H1 (cell line): Measurements from ENCODE around the gene MCM5. TPM values are rescaled to one million over a fixed set of nuclear protein-coding genes. Genes with fewer than 3 reads are reported as not detected.
A peak's percentile ranks its signal among the peaks of the same experiment; 100 is the strongest.

Source experiments
- CTCF ChIA-PET: fragments of 300-600 bp; sonication (Branson Sonifier 250); formaldehyde crosslinking; loops from one replicate; lab custom pipeline; 2021; ENCODE audit not compliant: partially characterized antibody; lab: Charles Lee
- POLR2A ChIA-PET: fragments of 300-600 bp; sonication (Branson Sonifier 250); formaldehyde crosslinking; loops from one replicate; lab custom pipeline; 2021; ENCODE audit warnings: inconsistent platforms; ENCODE audit not compliant: partially characterized antibody; lab: Charles Lee
- DNase-seq, 2 experiments: peaks; one replicate each; pipeline versions ENCODE4 v3.0.0 to v3.0.0-alpha.2; 2010 to 2022; ENCODE audit warnings: low spot score in 2 of 2, low read depth in 1 of 2, mixed read lengths in 1 of 2
- FAIRE-seq: peaks from 2 replicates; lab custom pipeline; 2011; peaks lifted over from hg19 to GRCh38; lab: Jason Lieb, UNC
- H2AFZ ChIP-seq: 2 replicates; pipeline ENCODE4 v1.8.1; 2012; ENCODE audit warnings: low read length, inconsistent platforms
- H2AK5ac ChIP-seq: 2 replicates; pipeline ENCODE4 v1.6.1; 2013; ENCODE audit warnings: low read depth, low read length
- H2BK120ac ChIP-seq: replicated peaks from 2 replicates; pipeline ENCODE3; 2013; ENCODE audit warnings: low read depth, low read length, inconsistent platforms
- H2BK12ac ChIP-seq: 2 replicates; pipeline ENCODE4 v1.6.1; 2013; ENCODE audit warnings: low read depth, low read length
- H2BK15ac ChIP-seq: 2 replicates; pipeline ENCODE4 v1.6.1; 2013; ENCODE audit warnings: low read length
- H2BK20ac ChIP-seq: 2 replicates; pipeline ENCODE4 v1.6.1; 2013; ENCODE audit warnings: low read length
- H2BK5ac ChIP-seq: 2 replicates; pipeline ENCODE4 v1.6.1; 2013; ENCODE audit warnings: low read depth, low read length
- H3K14ac ChIP-seq: 2 replicates; pipeline ENCODE4 v1.6.1; 2013; ENCODE audit warnings: inconsistent platforms; ENCODE audit not compliant: insufficient read length
- H3K18ac ChIP-seq: 2 replicates; pipeline ENCODE4 v1.6.1; 2013; ENCODE audit warnings: low read length; ENCODE audit errors: extremely low read depth
- H3K23ac ChIP-seq: 2 replicates; pipeline ENCODE4 v1.6.1; 2013; ENCODE audit warnings: inconsistent platforms; ENCODE audit not compliant: insufficient read length
- H3K23me2 ChIP-seq: 2 replicates; pipeline ENCODE4 v1.6.1; 2013; ENCODE audit warnings: low read depth, low read length
- H3K27ac ChIP-seq: 2 replicates; pipeline ENCODE4 v1.6.1; 2011; ENCODE audit warnings: low read depth, low read length, inconsistent platforms
- H3K27me3 ChIP-seq, 4 experiments: replicated peaks in 1 of 4; 1 replicate in 1 of 4; 2 replicates in 3 of 4; pipeline versions ENCODE4 v1.6.1 to v1.8.1; 2011 to 2013; ENCODE audit warnings: low read length in 3 of 4, mild to moderate bottlenecking in 3 of 4, inconsistent platforms in 2 of 4, mixed read lengths in 2 of 4, moderate library complexity in 1 of 4; ENCODE audit not compliant: control insufficient read depth in 3 of 4, insufficient read depth in 3 of 4; ENCODE audit errors: extremely low read depth in 1 of 4
- H3K36me3 ChIP-seq, 4 experiments: 2 replicates each; pipeline versions ENCODE4 v1.6.1 to v1.8.1; 2011 to 2013; ENCODE audit warnings: mild to moderate bottlenecking in 4 of 4, low read length in 3 of 4, moderate library complexity in 2 of 4, control low read depth in 1 of 4, inconsistent platforms in 1 of 4; ENCODE audit not compliant: insufficient read depth in 4 of 4, control insufficient read depth in 2 of 4
- H3K4ac ChIP-seq: replicated peaks from 2 replicates; pipeline ENCODE3; 2013; ENCODE audit warnings: low read length, low read depth, mixed read lengths, inconsistent platforms; ENCODE audit not compliant: insufficient read length
- H3K4me1 ChIP-seq, 4 experiments: replicated peaks in 1 of 4; 1 replicate in 1 of 4; 2 replicates in 3 of 4; pipeline versions ENCODE4 v1.6.1 to v1.8.1; 2011 to 2013; ENCODE audit warnings: low read length in 3 of 4, inconsistent platforms in 2 of 4, mixed read lengths in 1 of 4; ENCODE audit not compliant: insufficient read depth in 4 of 4, control insufficient read depth in 3 of 4
- H3K4me2 ChIP-seq, 2 experiments: 2 replicates each; pipeline versions ENCODE4 v1.6.1 to v1.8.1; 2011 to 2013; ENCODE audit warnings: low read depth in 2 of 2, low read length in 2 of 2, control low read depth in 1 of 2, inconsistent platforms in 1 of 2, mild to moderate bottlenecking in 1 of 2; ENCODE audit not compliant: insufficient read depth in 1 of 2
- H3K4me3 ChIP-seq, 4 experiments: fragments of 200-600, 300-600 bp in 1 of 4; sonication (generic), shearing (Covaris generic), sonication (Bioruptor Twin) in 1 of 4; 2 replicates each; pipeline versions ENCODE4 v1.5.1 to v1.8.1; 2011 to 2016; ENCODE audit warnings: low read length in 4 of 4, low read depth in 3 of 4, control low read depth in 2 of 4, inconsistent platforms in 2 of 4, mild to moderate bottlenecking in 2 of 4, mixed read lengths in 1 of 4, moderate library complexity in 1 of 4; ENCODE audit not compliant: insufficient read depth in 2 of 4; ENCODE audit errors: extremely low read depth in 1 of 4
- H3K56ac ChIP-seq: replicated peaks from 2 replicates; pipeline ENCODE3; 2013; ENCODE audit warnings: low read depth, mild to moderate bottlenecking, mixed read lengths, low read length, inconsistent platforms; ENCODE audit not compliant: insufficient read length
- H3K79me1 ChIP-seq: 2 replicates; pipeline ENCODE4 v1.6.1; 2013; ENCODE audit warnings: low read depth, low read length, control low read depth
- H3K79me2 ChIP-seq, 2 experiments: 2 replicates each; pipeline versions ENCODE4 v1.6.1 to v1.8.1; 2012 to 2013; ENCODE audit warnings: low read length in 2 of 2, mild to moderate bottlenecking in 2 of 2, inconsistent platforms in 1 of 2; ENCODE audit not compliant: insufficient read depth in 2 of 2, control insufficient read depth in 1 of 2
- H3K9ac ChIP-seq, 4 experiments: replicated peaks in 1 of 4; 1 replicate in 1 of 4; 2 replicates in 3 of 4; pipeline versions ENCODE4 v1.6.1 to v1.8.1; 2011 to 2013; ENCODE audit warnings: low read depth in 3 of 4, low read length in 3 of 4, control low read depth in 2 of 4, mild to moderate bottlenecking in 2 of 4, moderate library complexity in 2 of 4, inconsistent platforms in 1 of 4; ENCODE audit errors: extremely low read depth in 1 of 4
- H3K9me3 ChIP-seq, 2 experiments: 2 replicates each; pipeline versions ENCODE4 v1.6.1 to v1.8.1; 2012 to 2013; ENCODE audit warnings: mild to moderate bottlenecking in 2 of 2, moderate library complexity in 2 of 2, control low read depth in 1 of 2, inconsistent platforms in 1 of 2, low read depth in 1 of 2, low read length in 1 of 2, mixed read lengths in 1 of 2; ENCODE audit not compliant: insufficient read depth in 2 of 2
- H4K20me1 ChIP-seq, 2 experiments: replicated peaks in 1 of 2; 2 replicates each; pipeline versions ENCODE3 to v1.8.1; 2011 to 2013; ENCODE audit warnings: inconsistent platforms in 2 of 2, low read length in 2 of 2, mild to moderate bottlenecking in 1 of 2; ENCODE audit not compliant: insufficient read depth in 2 of 2, control insufficient read depth in 1 of 2
- H4K5ac ChIP-seq: 2 replicates; pipeline ENCODE4 v1.6.1; 2013; ENCODE audit warnings: low read length, low read depth, mixed read lengths, inconsistent platforms; ENCODE audit not compliant: insufficient read length
- H4K8ac ChIP-seq: 2 replicates; pipeline ENCODE4 v1.8.0; 2013; ENCODE audit warnings: mild to moderate bottlenecking, moderate library complexity, low read length, inconsistent platforms; ENCODE audit not compliant: insufficient read depth; ENCODE audit errors: extremely low read depth
- H4K91ac ChIP-seq: replicated peaks from 2 replicates; pipeline ENCODE3; 2013; ENCODE audit warnings: low read length, mixed read lengths, inconsistent platforms; ENCODE audit not compliant: insufficient read length
- BACH1 ChIP-seq: IDR thresholded peaks from 2 replicates; pipeline ENCODE4 v1.6.1; 2012; ENCODE audit warnings: low read length, improper control_type of control experiment
- KDM1A ChIP-seq: fragments of 200-600, 300-600 bp; sonication (generic); IDR thresholded peaks from 2 replicates; pipeline ENCODE4 v1.7.1; 2016; ENCODE audit warnings: mild to moderate bottlenecking, low read length, borderline replicate concordance
- WGBS, 2 experiments: shearing (Covaris generic) in 1 of 2; methylation state at CpG; one replicate each; pipeline versions ENCODE4 v1.1.6 to v1.1.7; 2013 to 2015; ENCODE audit warnings: low lambda C conversion rate in 2 of 2, mixed read lengths in 2 of 2, inconsistent platforms in 1 of 2, low coverage in 1 of 2, missing lambda C conversion rate in 1 of 2; ENCODE audit not compliant: insufficient replicate concordance in 2 of 2, insufficient coverage in 1 of 2, insufficient read length in 1 of 2; ENCODE audit errors: extremely low coverage in 1 of 2, missing lambda C conversion rate in 1 of 2; 5-methylcytosine and 5-hydroxymethylcytosine counted together
- polyA plus RNA-seq, 7 experiments: library from polyadenylated mRNA; depleted of rRNA in 3 of 7; stranded (reverse) in 5 of 7; unstranded in 2 of 7; fragments of >200 nt in 5 of 7; fragments of 200-250 nt in 2 of 7; gene quantifications; 1 replicate in 5 of 7; 2 replicates in 1 of 7; 4 replicates in 1 of 7; pipeline versions ENCODE4 v1.2.1 to v1.2.3, GENCODE V29; 2011 to 2013; ENCODE audit warnings: missing spikeins in 2 of 7, mixed read lengths in 2 of 7
- total RNA-seq: library from RNA; stranded (reverse); fragmentation: NEBNext Ultra II Directional; extraction: Animal tissue kit (Norgen Biotek cat#: 25700); gene quantifications from 2 replicates; pipeline ENCODE4 v1.2.1, GENCODE V29; 2021

The MCM5 gene
- total and polyA plus RNA-seq, 2 of the 8 experiments (the other 6 are each of a cell fraction or from before 2014, with no cell fraction given), result 210 to 305 TPM

DNA sequence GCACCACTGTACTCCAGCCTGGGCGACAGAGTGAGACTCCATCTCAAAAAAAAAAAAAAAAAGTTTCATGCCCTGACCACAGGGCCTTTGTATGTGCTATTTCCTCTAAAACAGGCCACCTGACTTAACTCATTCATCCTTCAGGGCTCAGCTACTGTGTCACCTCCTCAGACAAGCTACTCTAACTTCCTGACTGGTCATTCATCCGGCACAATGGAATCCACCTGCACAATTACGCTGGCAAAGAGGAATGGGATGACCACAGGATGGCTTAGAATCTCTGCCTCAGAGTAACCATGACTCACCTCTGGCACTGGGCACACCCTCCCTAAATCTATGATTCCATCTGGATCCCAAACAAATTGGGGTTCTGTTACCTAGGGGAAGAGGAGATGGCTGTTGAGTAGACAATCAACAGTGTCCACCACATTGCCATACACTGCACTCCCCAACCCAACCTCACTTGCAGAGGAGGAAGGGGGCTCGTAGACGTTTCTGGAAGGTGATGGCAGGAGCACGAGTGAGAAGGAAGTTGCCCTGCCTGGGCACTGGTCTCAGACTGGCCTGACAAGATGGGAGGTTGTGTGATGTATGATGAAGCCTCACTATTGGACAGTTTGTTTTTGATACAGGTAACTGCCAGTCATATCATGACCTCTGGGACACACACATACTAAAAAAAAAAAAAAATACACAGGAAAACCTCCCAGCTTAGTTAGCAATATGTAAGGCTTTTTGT lies 41.9 kb upstream of the MCM5 start:
- H2BK120ac ChIP-seq, result no peak overlapping the region
- H2BK15ac ChIP-seq, result 0 out of 2 replicates have a peak overlapping the region, but pooled peaks have one; percentile 34
- no peak overlapping the region for H3K9ac ChIP-seq
- H2BK5ac ChIP-seq, result no peak overlapping the region
- H4K8ac ChIP-seq, result no peak overlapping the region
- no peaks in the 10 kb centered on the region for H3K36me3 ChIP-seq
- CTCF ChIA-PET, result interaction anchor here (1.5 to 1.7 kb wide), 4 partner anchors 8 to 53 kb away, joined by 3 to 7 read pairs (median 4); partner anchors contain the start of gene HMOX1
- H3K4me3 ChIP-seq, result no peak overlapping the region
- 89% methylated on average over 6 of the region's 6 CpGs; no CpG with 5 or more reads in 1 of the 2 experiments for WGBS, 2 experiments
- no peak overlapping the region for H2BK20ac ChIP-seq
- H3K79me2 ChIP-seq, result no peaks in the 10 kb centered on the region
- no peak overlapping the region for H4K91ac ChIP-seq
- DNase-seq (no peak), FAIRE-seq (no peak)
- H3K18ac ChIP-seq, result no peak overlapping the region
- no peak overlapping the region for H3K23ac ChIP-seq
- no peak overlapping the region for H3K56ac ChIP-seq
- POLR2A ChIA-PET, result interaction anchor here (1.0 kb wide), 2 partner anchors 15 to 22 kb away, joined by 3 read pairs; no protein-coding TSS in a partner anchor
- H3K14ac ChIP-seq, result no peak overlapping the region
- no peak overlapping the region for H2AFZ ChIP-seq
- H3K23me2 ChIP-seq, result no peaks in the 10 kb centered on the region
- H3K27me3 ChIP-seq, result no peaks in the 10 kb centered on the region
- H3K4me2 ChIP-seq, result no peak overlapping the region
- H3K9me3 ChIP-seq, result no peaks in the 10 kb centered on the region
- no peak overlapping the region for H2BK12ac ChIP-seq
- H3K4ac ChIP-seq, result no peak overlapping the region
- H2AK5ac ChIP-seq, result no peak overlapping the region
- H4K20me1 ChIP-seq, result no peaks in the 10 kb centered on the region
- H3K79me1 ChIP-seq, result no peaks in the 10 kb centered on the region
- no peak overlapping the region for H4K5ac ChIP-seq
- no peak overlapping the region for H3K27ac ChIP-seq
- no peaks in the 10 kb centered on the region for H3K4me1 ChIP-seq
- TF ChIP-seq KDM1A (peak; percentile 40; the same call in 1 of the 2 replicates), BACH1 (no peak)
- TF ChIP-seq, all 59 proteins: peak for 1
